NCI-H460 (cell line): ENCODE data around the gene B3GNT9. TPM values are rescaled to one million over a fixed set of nuclear protein-coding genes. Genes with fewer than 3 reads are reported as not detected.

Source experiments
- total RNA-seq: library from RNA; depleted of rRNA; stranded (reverse); fragments of >200 nt; shearing (Covaris generic); gene quantifications from 2 replicates; pipeline ENCODE4 v1.2.3, GENCODE V29; 2014; rRNA removed

B3GNT9 gene
- total RNA-seq, 1 experiment from 2014 or later = 14.2 TPM

Other genes starting within 250 kb of the B3GNT9 start
- not detected in 2 replicates for gene CDH16, start 232.1 kb downstream of the B3GNT9 start, total RNA-seq
- gene RRAD, start 225.5 kb downstream of the B3GNT9 start, total RNA-seq = 0.57 and 0.66 TPM in 2 replicates
- 270 and 295 TPM in 2 replicates for gene CIAO2B, start 216.6 kb downstream of the B3GNT9 start, total RNA-seq
- gene CES2, start 215.5 kb downstream of the B3GNT9 start, total RNA-seq = 45.5 and 51.5 TPM in 2 replicates
- 0.42 and 0.55 TPM in 2 replicates for gene CES3, start 189.7 kb downstream of the B3GNT9 start, total RNA-seq
- not detected in 2 replicates for gene CES4A, start 162.4 kb downstream of the B3GNT9 start, total RNA-seq
- gene CBFB, start 121.8 kb downstream of the B3GNT9 start, total RNA-seq = 99.5 and 111 TPM in 2 replicates
- 35.0 and 36.8 TPM in 2 replicates for gene PHAF1, start 41.1 kb downstream of the B3GNT9 start, total RNA-seq
- 19.5 and 20.0 TPM in 2 replicates for gene TRADD, start 8.9 kb upstream of the B3GNT9 start, total RNA-seq
- 19.0 and 21.5 TPM in 2 replicates for gene FBXL8, start 9.0 kb upstream of the B3GNT9 start, total RNA-seq
- 52.4 and 58.0 TPM in 2 replicates for gene HSF4, start 13.7 kb upstream of the B3GNT9 start, total RNA-seq
- 66.3 and 68.2 TPM in 2 replicates for gene NOL3, start 19.5 kb upstream of the B3GNT9 start, total RNA-seq
- gene MATCAP1, start 33.0 kb upstream of the B3GNT9 start, total RNA-seq = 9.6 and 10.8 TPM in 2 replicates
- not detected in 2 replicates for gene EXOC3L1, start 39.1 kb upstream of the B3GNT9 start, total RNA-seq
- 122 TPM in 2 replicates for gene E2F4, start 41.2 kb upstream of the B3GNT9 start, total RNA-seq
- gene ELMO3, start 48.1 kb upstream of the B3GNT9 start, total RNA-seq = 1.1 and 1.5 TPM in 2 replicates
- gene TMEM208, start 76.1 kb upstream of the B3GNT9 start, total RNA-seq = 37.7 and 46.9 TPM in 2 replicates
- 22.6 and 30.4 TPM in 2 replicates for gene FHOD1, start 96.5 kb upstream of the B3GNT9 start, total RNA-seq
- gene SLC9A5, start 98.0 kb upstream of the B3GNT9 start, total RNA-seq = 0.78 and 0.94 TPM in 2 replicates
- gene PLEKHG4, start 128.5 kb upstream of the B3GNT9 start, total RNA-seq = 7.1 and 9.1 TPM in 2 replicates
- not detected in 2 replicates for gene KCTD19, start 175.7 kb upstream of the B3GNT9 start, total RNA-seq
- not detected in 2 replicates for gene LRRC36, start 175.8 kb upstream of the B3GNT9 start, total RNA-seq
- gene TPPP3, start 242.5 kb upstream of the B3GNT9 start, total RNA-seq = 0.84 TPM in 1 of 2 replicates, not detected in the other